Bronchial epithelial cell (primary cell): ENCODE measurements around the gene PCMT1. TPM values are rescaled to one million over a fixed set of nuclear protein-coding genes. Genes with fewer than 3 reads are reported as not detected.
"Not testable (repeated sequence)": the region's sequence is repeated elsewhere in the genome, so short reads cannot be mapped to it uniquely, and the experiment has no call there.

Experiments
- DNase-seq: peaks from one replicate; pipeline ENCODE4 v3.0.0-alpha.2; 2010; ENCODE audit warnings: low read depth
- FAIRE-seq: peaks from 2 replicates; lab custom pipeline; 2011; peaks lifted over from hg19 to GRCh38; lab: Jason Lieb, UNC
- H3K27me3 ChIP-seq: 2 replicates; pipeline ENCODE4 v1.5.1; 2011; ENCODE audit warnings: low read length; ENCODE audit not compliant: control insufficient read depth, insufficient read depth
- H3K36me3 ChIP-seq: 2 replicates; pipeline ENCODE4 v1.5.1; 2011; ENCODE audit warnings: low read length; ENCODE audit not compliant: control insufficient read depth, insufficient read depth
- H3K4me3 ChIP-seq: 2 replicates; pipeline ENCODE4 v1.5.1; 2011; ENCODE audit warnings: mild to moderate bottlenecking, low read depth, low read length, control low read depth
- CTCF ChIP-seq: IDR thresholded peaks from 2 replicates; pipeline ENCODE4 v1.5.1; 2011; ENCODE audit warnings: mild to moderate bottlenecking, moderate library complexity, low read length, control low read depth, inconsistent platforms; ENCODE audit not compliant: insufficient read depth, severe bottlenecking
- total RNA-seq: library from RNA; depleted of rRNA; stranded (reverse); fragments of >200 nt; gene quantifications from 2 replicates; pipeline ENCODE4 v1.2.1, GENCODE V29; 2014

PCMT1 gene
- total RNA-seq, 1 donor from 2014 or later = 159 TPM

- Histone ChIP-seq H3K27me3 (no peaks in the 10 kb centered on the region), H3K4me3 (no peak overlapping the region), H3K36me3 (peaks cover 10% of the 10 kb centered on the region)
- no peak for TF ChIP-seq CTCF
- DNase-seq (no peak), FAIRE-seq (no peak)
Observed at GRCh38 chr6:149734915-149735314, 14.6 kb upstream of the PCMT1 start.

GRCh38 chr6:149745252-149745651, 4.3 kb upstream of the PCMT1 start:
- H3K27me3 ChIP-seq, H3K36me3 ChIP-seq, FAIRE-seq, DNase-seq, H3K4me3 ChIP-seq: not testable (repeated sequence)

DNA sequence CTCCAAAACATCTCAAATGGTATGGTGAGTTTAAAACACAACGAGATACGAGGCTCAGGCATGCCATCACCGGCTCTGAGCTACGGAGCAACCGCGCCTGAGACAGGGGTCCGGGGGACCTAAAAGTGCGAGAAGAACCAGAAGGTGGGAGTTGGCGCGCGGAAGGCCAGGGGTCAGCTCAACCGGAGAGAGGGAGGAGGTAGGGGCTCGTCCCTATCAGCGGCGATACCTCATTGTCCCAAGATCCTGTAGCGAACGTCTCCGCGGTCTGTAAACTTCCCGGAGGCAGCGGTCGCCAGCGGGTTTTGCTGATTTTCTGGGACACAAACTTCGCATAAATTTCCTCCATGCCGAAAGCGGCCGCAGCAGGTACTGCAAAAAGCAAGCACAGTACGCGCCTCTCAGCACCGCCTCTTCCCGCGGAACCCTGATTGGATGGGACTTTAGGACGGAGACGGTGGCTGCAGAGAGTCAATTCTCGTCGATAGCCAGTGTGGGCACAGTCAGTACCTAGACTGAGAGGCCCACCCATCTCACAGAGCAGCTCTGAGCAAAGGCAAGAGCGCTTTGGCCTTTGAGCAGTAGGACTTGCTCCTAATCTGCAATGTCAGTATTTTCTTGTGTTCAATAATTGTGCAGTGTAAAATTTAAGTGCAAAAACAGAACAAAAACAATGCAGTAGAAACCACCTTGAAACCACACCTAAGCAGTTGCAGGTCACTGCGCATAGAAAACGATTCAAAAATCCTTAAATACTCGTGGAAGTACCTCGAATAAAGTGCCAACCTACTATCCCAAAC, 3.2 kb upstream of the PCMT1 start, which contains the start of gene NUP43:
NUP43 (minus strand) TSS at position 383 of the 800 bp plus-strand sequence; CDS start at position 349, 34 bp downstream.
- Histone ChIP-seq H3K36me3 (peaks cover 3% of the 10 kb centered on the region), H3K4me3 (peak within 1 kb of the TSS; percentile 98), H3K27me3 (no peaks in the 10 kb centered on the region)
- no peak for FAIRE-seq
- DNase-seq = peak; percentile 87
- TF ChIP-seq CTCF = peak; percentile 52

- DNase-seq, H3K36me3 ChIP-seq, FAIRE-seq, H3K27me3 ChIP-seq: not testable (repeated sequence)
- H3K4me3 ChIP-seq = peak overlapping the region; percentile 99
Observed at GRCh38 chr6:149749082-149749593, 403 bp upstream of the PCMT1 start.

DNA sequence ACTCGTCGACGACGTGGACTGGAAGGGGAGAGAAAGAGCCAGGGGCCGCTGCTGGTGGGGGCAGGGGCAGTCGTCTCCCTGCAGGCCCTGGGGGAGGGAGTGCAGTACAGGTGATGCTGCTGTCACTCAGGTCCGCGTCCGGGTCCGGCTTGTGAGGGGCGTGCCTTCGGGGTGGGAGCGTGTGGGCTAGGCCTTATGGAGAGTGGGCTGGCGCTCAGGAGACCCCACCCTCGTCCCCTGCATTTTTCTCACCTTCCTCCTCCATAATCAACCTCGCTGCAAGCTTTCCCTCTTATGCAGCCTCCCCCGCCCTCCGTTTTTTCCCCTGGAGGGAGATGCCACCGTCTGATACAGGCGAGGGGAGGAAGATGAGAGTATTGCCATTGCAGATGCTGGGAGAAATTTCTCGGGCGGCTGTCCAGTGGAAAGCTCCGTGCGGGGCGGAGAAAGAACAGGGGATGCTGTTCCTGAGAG, 632 bp downstream of the PCMT1 start:
- no peak for FAIRE-seq
- Histone ChIP-seq H3K27me3 (no peaks in the 10 kb centered on the region), H3K4me3 (peak overlapping the region; percentile 99), H3K36me3 (no peaks in the 10 kb centered on the region)
- TF ChIP-seq CTCF = no peak
- peak; percentile 35 for DNase-seq

DNA sequence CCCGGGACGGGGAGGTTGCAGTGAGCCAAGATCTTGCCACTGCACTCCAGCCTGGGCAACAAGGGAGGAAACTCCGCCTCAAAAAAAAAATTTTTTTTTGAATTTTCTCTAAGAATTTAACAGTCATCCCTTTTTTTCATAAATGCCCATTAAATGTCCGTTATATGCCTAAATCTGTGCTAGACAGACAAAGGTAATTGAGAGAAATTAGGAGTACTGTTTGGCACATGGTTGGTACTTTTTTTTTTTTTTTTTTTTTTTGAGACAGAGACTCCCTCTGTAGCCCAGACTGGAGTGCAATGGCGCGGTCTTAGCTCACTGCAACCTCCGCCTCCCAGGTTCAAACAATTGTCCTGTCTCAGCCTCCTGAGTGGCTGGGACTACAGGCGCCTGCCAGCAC, 1.7 kb downstream of the PCMT1 start:
- FAIRE-seq (no peak), DNase-seq (no peak)
- no peaks in the 10 kb centered on the region for H3K27me3 ChIP-seq
- TF ChIP-seq CTCF = no peak
- no peaks in the 10 kb centered on the region for H3K36me3 ChIP-seq
- no peak overlapping the region for H3K4me3 ChIP-seq

GRCh38 chr6:149751920-149752319, 2.4 kb downstream of the PCMT1 start:
- not testable (repeated sequence) for DNase-seq, H3K27me3 ChIP-seq, H3K4me3 ChIP-seq, FAIRE-seq, H3K36me3 ChIP-seq
